Hepatocyte (in vitro differentiated cells): ENCODE data around the gene TPST1.
"Not testable (repeated sequence)": the region's sequence is repeated elsewhere in the genome, so short reads cannot be mapped to it uniquely, and the experiment has no call there.

Source experiments
- CTCF ChIP-seq: fragments of 200-600 bp; sonication (generic); IDR thresholded peaks from 2 replicates; pipeline ENCODE4 v1.5.1; 2016; ENCODE audit warnings: antibody characterized with exemption, mild to moderate bottlenecking; ENCODE audit not compliant: poor library complexity
- EZH2 ChIP-seq: fragments of 200-600 bp; sonication (generic); IDR thresholded peaks from 2 replicates; pipeline ENCODE4 v1.6.1; 2016; ENCODE audit warnings: antibody characterized with exemption, mild to moderate bottlenecking, borderline replicate concordance
- EZH2phosphoT487 ChIP-seq: fragments of 200-600 bp; sonication (generic); IDR thresholded peaks from one replicate; pipeline ENCODE4 v1.6.1; 2018; ENCODE audit warnings: antibody characterized with exemption, mild to moderate bottlenecking, low read depth, moderate library complexity; ENCODE audit not compliant: unreplicated experiment, severe bottlenecking

GRCh38 chr7:66156035-66156434 lies 49.1 kb upstream of the TPST1 start:
- not testable (repeated sequence) for TF ChIP-seq CTCF, EZH2phosphoT487, EZH2
